Panc1 (cell line): ENCODE data around the gene TLR4. TPM values are rescaled to one million over a fixed set of nuclear protein-coding genes. Genes with fewer than 3 reads are reported as not detected.

Experiments used
- ATAC-seq: fragments of 200-7000 bp; cut with Tn5 transposase; 2 replicates; pipeline ENCODE4 v1.9.1; 2020; ENCODE audit warnings: mild to moderate bottlenecking, moderate library complexity
- BruUV-seq: library from RNA; stranded (reverse); fragments of 400-500 nt; replicated peaks from 2 replicates; lab custom pipeline; 2021; lab: Mats Ljungman, UMichigan
- CTCF ChIA-PET: fragments of 300-600 bp; sonication (Branson Sonifier 250); formaldehyde crosslinking; loops from one replicate; lab custom pipeline; 2022; ENCODE audit warnings: antibody characterized with exemption; lab: Charles Lee
- POLR2A ChIA-PET: fragments of 300-600 bp; sonication (Branson Sonifier 250); formaldehyde crosslinking; loops from one replicate; lab custom pipeline; 2022; ENCODE audit warnings: antibody characterized with exemption; lab: Charles Lee
- DNase-seq: peaks from one replicate; pipeline ENCODE4 v3.0.0-alpha.2; 2010; ENCODE audit warnings: low read depth, low spot score
- H3K27ac ChIP-seq: 2 replicates; pipeline ENCODE4 v1.5.1; 2011; ENCODE audit warnings: mild to moderate bottlenecking, low read length, inconsistent platforms
- H3K27me3 ChIP-seq: fragments of 200-500 bp; sonication (Bioruptor generic); 2 replicates; pipeline ENCODE4 v1.6.0; 2014; ENCODE audit warnings: low read length, inconsistent platforms; ENCODE audit not compliant: control insufficient read depth, insufficient read depth
- H3K36me3 ChIP-seq: fragments of 200-500 bp; sonication (Bioruptor generic); 2 replicates; pipeline ENCODE4 v1.5.1; 2014; ENCODE audit warnings: inconsistent platforms, mild to moderate bottlenecking, low read length, moderate library complexity; ENCODE audit not compliant: control insufficient read depth, insufficient read depth
- H3K4me1 ChIP-seq: 2 replicates; pipeline ENCODE4 v1.5.1; 2011; ENCODE audit warnings: inconsistent platforms, mild to moderate bottlenecking, low read length, moderate library complexity; ENCODE audit not compliant: control insufficient read depth, insufficient read depth
- H3K4me3 ChIP-seq, 2 experiments: 2 replicates each; pipeline ENCODE4 v1.5.1; 2011 to 2012; ENCODE audit warnings: low read depth in 2 of 2, low read length in 2 of 2, mild to moderate bottlenecking in 2 of 2, inconsistent platforms in 1 of 2, moderate library complexity in 1 of 2
- H3K9me3 ChIP-seq: fragments of 200-500 bp; sonication (Bioruptor generic); 2 replicates; pipeline ENCODE4 v1.5.1; 2014; ENCODE audit warnings: low read depth, mild to moderate bottlenecking, inconsistent platforms, low read length, moderate library complexity; ENCODE audit not compliant: control insufficient read depth, insufficient read depth
- POLR2AphosphoS5 ChIP-seq: IDR thresholded peaks from 2 replicates; pipeline ENCODE4 v1.6.1; 2012; ENCODE audit warnings: mild to moderate bottlenecking, low read depth, low read length, moderate library complexity
- SIN3A ChIP-seq: IDR thresholded peaks from 2 replicates; pipeline ENCODE4 v1.6.1; 2012; ENCODE audit warnings: low read depth, mild to moderate bottlenecking, low read length, moderate library complexity, borderline replicate concordance; ENCODE audit not compliant: insufficient read depth
- TCF7L2 ChIP-seq: IDR thresholded peaks from 2 replicates; pipeline ENCODE4 v1.6.1; 2011; ENCODE audit warnings: mild to moderate bottlenecking, low read depth, low read length, inconsistent platforms
- in situ Hi-C: cut with HindIII; loops from 2 replicates; pipeline ENCODE4 v1.10.0; 2016; ENCODE audit warnings: low sequenced_read_pairs, low pct_unique_long_range_greater_than_20kb
- intact Hi-C: fragments of 100-400 bp; cut with micrococcal nuclease; formaldehyde crosslinking; loops from one replicate; pipeline ENCODE4 v1.10.0; 2022; ENCODE audit not compliant: unreplicated experiment
- total RNA-seq: library from RNA; stranded (reverse); gene quantifications from one replicate; pipeline ENCODE4 v1.2.1, GENCODE V29; 2021; ENCODE audit not compliant: unreplicated experiment
- TF ChIP-seq, protein P1 (sequence below), 2 experiments: IDR thresholded peaks; 2 replicates each; pipeline ENCODE4 v1.6.1; 2011 to 2012; ENCODE audit warnings: low read depth in 2 of 2, control low read depth in 1 of 2, low read length in 1 of 2, mild to moderate bottlenecking in 1 of 2, moderate library complexity in 1 of 2; ENCODE audit not compliant: insufficient read depth in 1 of 2
- TF ChIP-seq, protein P2 (sequence below): fragments of 450-650 bp; IDR thresholded peaks from 2 replicates; pipeline ENCODE4 v1.5.1; 2017; ENCODE audit warnings: mild to moderate bottlenecking

The TLR4 gene
- total RNA-seq, 1 experiment from 2014 or later, result 0.33 TPM

DNA sequence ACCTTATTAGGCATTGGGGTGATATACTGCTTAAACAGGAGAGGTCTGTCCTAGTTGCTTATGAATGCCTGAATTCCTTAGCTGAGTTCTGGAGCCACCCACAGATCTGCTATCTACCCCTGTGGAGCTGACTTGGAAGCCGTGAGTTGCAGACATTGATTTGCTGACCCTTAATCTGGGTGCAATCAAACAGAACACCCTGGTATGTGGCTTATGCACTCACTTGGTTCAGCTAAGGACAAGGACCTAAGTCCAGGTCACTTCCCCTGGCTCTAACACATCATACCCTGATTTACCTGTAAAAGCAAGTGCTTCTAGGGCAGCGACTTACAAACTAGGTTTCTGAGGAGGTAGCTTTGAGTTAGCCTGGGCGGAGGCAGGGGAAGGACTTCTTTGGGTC, 41.6 kb upstream of the TLR4 start:
- DNase-seq, result no peak
- ChIA-PET POLR2A (no interaction called here), CTCF (no interaction called here)
- in situ Hi-C loops, result no loop called here
- no peaks in the 10 kb centered on the region for H3K27me3 ChIP-seq
- intact Hi-C loops, result no loop called here
- no TSS peak for BruUV-seq
- H3K9me3 ChIP-seq, result no peaks in the 10 kb centered on the region
- ATAC-seq, result no peak
- no peak overlapping the region for H3K4me3 ChIP-seq
- TF ChIP-seq, protein P1, sequence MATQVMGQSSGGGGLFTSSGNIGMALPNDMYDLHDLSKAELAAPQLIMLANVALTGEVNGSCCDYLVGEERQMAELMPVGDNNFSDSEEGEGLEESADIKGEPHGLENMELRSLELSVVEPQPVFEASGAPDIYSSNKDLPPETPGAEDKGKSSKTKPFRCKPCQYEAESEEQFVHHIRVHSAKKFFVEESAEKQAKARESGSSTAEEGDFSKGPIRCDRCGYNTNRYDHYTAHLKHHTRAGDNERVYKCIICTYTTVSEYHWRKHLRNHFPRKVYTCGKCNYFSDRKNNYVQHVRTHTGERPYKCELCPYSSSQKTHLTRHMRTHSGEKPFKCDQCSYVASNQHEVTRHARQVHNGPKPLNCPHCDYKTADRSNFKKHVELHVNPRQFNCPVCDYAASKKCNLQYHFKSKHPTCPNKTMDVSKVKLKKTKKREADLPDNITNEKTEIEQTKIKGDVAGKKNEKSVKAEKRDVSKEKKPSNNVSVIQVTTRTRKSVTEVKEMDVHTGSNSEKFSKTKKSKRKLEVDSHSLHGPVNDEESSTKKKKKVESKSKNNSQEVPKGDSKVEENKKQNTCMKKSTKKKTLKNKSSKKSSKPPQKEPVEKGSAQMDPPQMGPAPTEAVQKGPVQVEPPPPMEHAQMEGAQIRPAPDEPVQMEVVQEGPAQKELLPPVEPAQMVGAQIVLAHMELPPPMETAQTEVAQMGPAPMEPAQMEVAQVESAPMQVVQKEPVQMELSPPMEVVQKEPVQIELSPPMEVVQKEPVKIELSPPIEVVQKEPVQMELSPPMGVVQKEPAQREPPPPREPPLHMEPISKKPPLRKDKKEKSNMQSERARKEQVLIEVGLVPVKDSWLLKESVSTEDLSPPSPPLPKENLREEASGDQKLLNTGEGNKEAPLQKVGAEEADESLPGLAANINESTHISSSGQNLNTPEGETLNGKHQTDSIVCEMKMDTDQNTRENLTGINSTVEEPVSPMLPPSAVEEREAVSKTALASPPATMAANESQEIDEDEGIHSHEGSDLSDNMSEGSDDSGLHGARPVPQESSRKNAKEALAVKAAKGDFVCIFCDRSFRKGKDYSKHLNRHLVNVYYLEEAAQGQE (IDR thresholded peaks at IDR 0.05; ENCODE audit: insufficient read depth in 1 of 2, low read depth in 2 of 2, low read length in 1 of 2), result no peak
- TF ChIP-seq SIN3A (no peak), TCF7L2 (no peak), POLR2AphosphoS5 (no peak)
- TF ChIP-seq, protein P2, sequence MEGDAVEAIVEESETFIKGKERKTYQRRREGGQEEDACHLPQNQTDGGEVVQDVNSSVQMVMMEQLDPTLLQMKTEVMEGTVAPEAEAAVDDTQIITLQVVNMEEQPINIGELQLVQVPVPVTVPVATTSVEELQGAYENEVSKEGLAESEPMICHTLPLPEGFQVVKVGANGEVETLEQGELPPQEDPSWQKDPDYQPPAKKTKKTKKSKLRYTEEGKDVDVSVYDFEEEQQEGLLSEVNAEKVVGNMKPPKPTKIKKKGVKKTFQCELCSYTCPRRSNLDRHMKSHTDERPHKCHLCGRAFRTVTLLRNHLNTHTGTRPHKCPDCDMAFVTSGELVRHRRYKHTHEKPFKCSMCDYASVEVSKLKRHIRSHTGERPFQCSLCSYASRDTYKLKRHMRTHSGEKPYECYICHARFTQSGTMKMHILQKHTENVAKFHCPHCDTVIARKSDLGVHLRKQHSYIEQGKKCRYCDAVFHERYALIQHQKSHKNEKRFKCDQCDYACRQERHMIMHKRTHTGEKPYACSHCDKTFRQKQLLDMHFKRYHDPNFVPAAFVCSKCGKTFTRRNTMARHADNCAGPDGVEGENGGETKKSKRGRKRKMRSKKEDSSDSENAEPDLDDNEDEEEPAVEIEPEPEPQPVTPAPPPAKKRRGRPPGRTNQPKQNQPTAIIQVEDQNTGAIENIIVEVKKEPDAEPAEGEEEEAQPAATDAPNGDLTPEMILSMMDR, result no peak
- no peak overlapping the region for H3K27ac ChIP-seq
- no peaks in the 10 kb centered on the region for H3K4me1 ChIP-seq
- H3K36me3 ChIP-seq, result no peaks in the 10 kb centered on the region

DNA sequence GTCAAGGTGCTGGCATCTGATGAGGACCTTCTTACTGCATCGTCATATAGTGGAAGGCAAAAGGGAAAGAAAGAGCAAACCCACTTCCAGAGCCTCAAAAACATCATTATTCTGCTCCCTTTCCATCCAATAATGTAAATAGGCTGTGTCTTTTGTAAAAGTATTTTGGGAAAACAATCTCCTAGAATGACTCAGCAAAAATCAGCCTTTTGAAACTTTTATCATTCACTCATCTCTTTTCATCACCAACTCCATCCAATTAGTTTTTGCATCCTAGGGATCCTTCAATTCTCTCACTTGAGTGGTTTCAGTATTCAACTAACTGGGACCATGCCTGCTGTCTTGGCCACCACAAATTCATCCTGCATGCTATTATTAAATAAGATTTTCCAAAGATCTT, 39.8 kb upstream of the TLR4 start:
- DNase-seq, result no peak
- in situ Hi-C loops, result no loop called here
- H3K27me3 ChIP-seq, result no peaks in the 10 kb centered on the region
- no peak for ATAC-seq
- no peaks in the 10 kb centered on the region for H3K4me1 ChIP-seq
- no peaks in the 10 kb centered on the region for H3K9me3 ChIP-seq
- intact Hi-C loops, result no loop called here
- H3K4me3 ChIP-seq, result no peak overlapping the region
- POLR2A ChIA-PET, result no interaction called here
- CTCF ChIA-PET, result no interaction called here
- no peak overlapping the region for H3K27ac ChIP-seq
- TF ChIP-seq, protein P1 (IDR thresholded peaks at IDR 0.05; ENCODE audit: insufficient read depth in 1 of 2, low read depth in 2 of 2, low read length in 1 of 2), result no peak
- TF ChIP-seq POLR2AphosphoS5 (no peak), TCF7L2 (no peak), SIN3A (no peak)
- TF ChIP-seq, protein P2, result no peak
- no TSS peak for BruUV-seq
- H3K36me3 ChIP-seq, result no peaks in the 10 kb centered on the region
